ENCODE measurements around the gene ARID3A. TPM values are rescaled to one million over a fixed set of nuclear protein-coding genes. Genes with fewer than 3 reads are reported as not detected.

Gene ARID3A
- total RNA-seq, 1 experiment from 2014 or later: 116 TPM

- TF ChIP-seq ZNF532 (CRISPR knock-in tag; IDR thresholded peaks at IDR 0.05; ENCODE audit: borderline replicate concordance) (no peak), EMX1 (CRISPR knock-in tag; IDR thresholded peaks at IDR 0.05) (no peak)
These were observed 19.4 kb upstream of the ARID3A start (continued) for GRCh38 chr19:906480-906879.

- POLR2A ChIA-PET: no interaction called here
These were observed 18.5 kb upstream of the ARID3A start for GRCh38 chr19:907183-907853.

More at GRCh38 chr19:907183-907853, 18.5 kb upstream of the ARID3A start:
- no peak overlapping the region for H3K4me3 Mint-ChIP-seq
- no peaks in the 10 kb centered on the region for H3K9me3 Mint-ChIP-seq
- no peaks in the 10 kb centered on the region for H3K27me3 Mint-ChIP-seq (ENCODE audit: low read depth)
- ATAC-seq (no peak), DNase-seq (ENCODE audit: low spot score) (no peak)
- CTCF ChIA-PET: no interaction called here
- H3K36me3 Mint-ChIP-seq: peaks cover 6% of the 10 kb centered on the region; the same call in 1 of the 2 replicates
- no peak for TF ChIP-seq ZBTB43 (CRISPR knock-in tag; IDR thresholded peaks at IDR 0.05)
- no peak for TF ChIP-seq ZNF532 (CRISPR knock-in tag; IDR thresholded peaks at IDR 0.05; ENCODE audit: borderline replicate concordance)
- TF ChIP-seq ZMAT4 (CRISPR knock-in tag; IDR thresholded peaks at IDR 0.05): no peak
- no peak for TF ChIP-seq USF1 (CRISPR knock-in tag; IDR thresholded peaks at IDR 0.05)
- no peak for TF ChIP-seq TCF7 (CRISPR knock-in tag; IDR thresholded peaks at IDR 0.05; ENCODE audit: low read depth)
- TF ChIP-seq SP1 (CRISPR knock-in tag; conservative IDR thresholded peaks at IDR 0.05): no peak
- no peak for TF ChIP-seq ZBTB21 (CRISPR knock-in tag; IDR thresholded peaks at IDR 0.05; ENCODE audit: borderline replicate concordance)
- no peak for TF ChIP-seq ZNF232 (CRISPR knock-in tag; IDR thresholded peaks at IDR 0.05)
- no peak for TF ChIP-seq TEAD4 (CRISPR knock-in tag; IDR thresholded peaks at IDR 0.05)
- no peak overlapping the region for H3K27ac Mint-ChIP-seq
- peaks cover 2% of the 10 kb centered on the region; the same call in 1 of the 2 replicates for H3K4me1 Mint-ChIP-seq

All from WTC11 (cell line).